ENCODE data around the gene SEMA3C.

- TF ChIP-seq CTCF (IDR thresholded peaks at IDR 0.05) (no peak), EP300 (IDR thresholded peaks at IDR 0.05) (no peak)
Measured at GRCh38 chr7:80804589-80804988, 114.3 kb downstream of the SEMA3C start.
